ENCODE measurements around the gene OR10G8. TPM values are rescaled to one million over a fixed set of nuclear protein-coding genes. Genes with fewer than 3 reads are reported as not detected.

Gene OR10G8
- total RNA-seq, 4 donors from 2014 or later: not detected

DNA sequence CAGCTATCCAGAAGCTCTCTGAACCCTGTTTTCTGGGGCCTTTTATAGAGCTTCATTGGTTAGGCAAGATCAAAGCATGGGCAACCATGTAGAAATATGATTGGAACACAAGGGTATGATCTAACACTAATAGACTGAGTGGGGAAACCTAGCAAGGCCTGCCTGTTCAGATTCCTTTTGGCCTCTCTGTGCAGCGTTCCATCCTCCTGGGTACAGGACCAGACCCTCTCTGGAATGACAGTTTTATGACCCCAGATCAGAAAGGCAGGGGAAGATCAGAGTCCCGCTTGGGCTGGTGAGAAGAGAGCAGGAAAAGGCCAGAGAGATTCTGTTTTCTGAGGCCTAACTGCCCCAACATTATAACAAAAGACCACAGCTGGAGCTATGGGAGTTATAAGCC is 52.0 kb downstream of the OR10G8 start:
- TF ChIP-seq POLR2A (IDR thresholded peaks at IDR 0.05): no peak
- TF ChIP-seq, protein P1, sequence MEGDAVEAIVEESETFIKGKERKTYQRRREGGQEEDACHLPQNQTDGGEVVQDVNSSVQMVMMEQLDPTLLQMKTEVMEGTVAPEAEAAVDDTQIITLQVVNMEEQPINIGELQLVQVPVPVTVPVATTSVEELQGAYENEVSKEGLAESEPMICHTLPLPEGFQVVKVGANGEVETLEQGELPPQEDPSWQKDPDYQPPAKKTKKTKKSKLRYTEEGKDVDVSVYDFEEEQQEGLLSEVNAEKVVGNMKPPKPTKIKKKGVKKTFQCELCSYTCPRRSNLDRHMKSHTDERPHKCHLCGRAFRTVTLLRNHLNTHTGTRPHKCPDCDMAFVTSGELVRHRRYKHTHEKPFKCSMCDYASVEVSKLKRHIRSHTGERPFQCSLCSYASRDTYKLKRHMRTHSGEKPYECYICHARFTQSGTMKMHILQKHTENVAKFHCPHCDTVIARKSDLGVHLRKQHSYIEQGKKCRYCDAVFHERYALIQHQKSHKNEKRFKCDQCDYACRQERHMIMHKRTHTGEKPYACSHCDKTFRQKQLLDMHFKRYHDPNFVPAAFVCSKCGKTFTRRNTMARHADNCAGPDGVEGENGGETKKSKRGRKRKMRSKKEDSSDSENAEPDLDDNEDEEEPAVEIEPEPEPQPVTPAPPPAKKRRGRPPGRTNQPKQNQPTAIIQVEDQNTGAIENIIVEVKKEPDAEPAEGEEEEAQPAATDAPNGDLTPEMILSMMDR (IDR thresholded peaks at IDR 0.05 in 4 of 5, conservative IDR thresholded peaks at IDR 0.05 in 1 of 5): no peak
- no peak overlapping the region for H3K27ac ChIP-seq
- H3K4me3 ChIP-seq: no peak overlapping the region
- intact Hi-C loops (cut with DNase I; ENCODE audit: low total_unique reads): no loop called here
- no peaks in the 10 kb centered on the region for H3K9me3 ChIP-seq
- H3K27me3 ChIP-seq: peaks cover 8 to 17% (median 8%) of the 10 kb centered on the region in 3 donors
- in situ Hi-C loops (cut with MboI; ENCODE audit: low sequenced_read_pairs in 4 of 4): no loop called here
- H3K36me3 ChIP-seq: no peaks in the 10 kb centered on the region
- ATAC-seq (no peak), DNase-seq (no peak)
- H3K4me1 ChIP-seq: no peaks in the 10 kb centered on the region

DNA sequence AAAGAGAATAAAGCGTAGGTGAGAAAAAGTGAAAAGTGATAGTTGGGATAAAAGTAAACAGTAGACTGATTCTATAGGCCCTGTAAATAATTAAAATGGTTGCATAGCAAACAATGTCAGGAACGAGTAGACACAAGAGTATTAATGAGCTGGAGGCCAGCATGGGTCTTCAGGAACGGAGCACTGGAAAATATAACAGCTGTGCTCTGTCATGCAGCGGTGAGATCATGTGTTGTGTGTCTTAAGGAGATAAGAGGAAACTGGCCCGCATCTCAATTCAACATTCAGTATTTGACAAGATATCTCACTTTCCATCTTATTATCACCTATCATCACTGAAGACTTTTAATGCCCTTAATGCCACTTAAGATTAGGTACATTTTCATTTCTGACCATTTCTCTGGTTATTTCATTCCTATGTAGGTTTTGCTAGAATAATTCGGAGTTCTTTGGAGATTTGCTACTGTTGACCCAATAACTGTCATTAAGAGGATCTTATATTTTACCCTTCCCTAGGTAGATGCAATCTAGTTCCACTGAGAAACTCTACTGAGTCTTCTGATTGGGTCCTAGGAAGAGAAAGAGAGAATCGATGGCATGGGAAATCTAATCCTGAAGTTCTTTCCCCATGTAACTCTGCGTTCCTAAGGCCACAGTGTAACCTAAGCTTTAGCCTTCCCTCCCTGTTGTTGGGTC is 53.2 kb downstream of the OR10G8 start:
- Histone ChIP-seq H3K27me3 (peaks cover 8 to 17% (median 8%) of the 10 kb centered on the region in 3 donors), H3K27ac (no peak overlapping the region), H3K4me3 (no peak overlapping the region), H3K36me3 (no peaks in the 10 kb centered on the region), H3K9me3 (no peaks in the 10 kb centered on the region), H3K4me1 (no peaks in the 10 kb centered on the region)
- ATAC-seq (no peak), DNase-seq (no peak)
- TF ChIP-seq, protein P1 (IDR thresholded peaks at IDR 0.05 in 4 of 5, conservative IDR thresholded peaks at IDR 0.05 in 1 of 5): no peak
- TF ChIP-seq POLR2A (IDR thresholded peaks at IDR 0.05): no peak
- intact Hi-C loops (cut with DNase I; ENCODE audit: low total_unique reads) (no loop called here), in situ Hi-C loops (cut with MboI; ENCODE audit: low sequenced_read_pairs in 4 of 4) (no loop called here)

Other genes with a start within 250 kb of the OR10G8 start
- not detected for gene OR6M1, start 220.4 kb upstream of the OR10G8 start, total RNA-seq
- not detected for gene TMEM225, start 141.1 kb upstream of the OR10G8 start, total RNA-seq
- gene OR8D4, start 124.6 kb upstream of the OR10G8 start, total RNA-seq: not detected
- gene OR4D5, start 87.2 kb upstream of the OR10G8 start, total RNA-seq: not detected
- gene OR6T1, start 83.0 kb upstream of the OR10G8 start, total RNA-seq: not detected
- gene OR10S1, start 49.0 kb upstream of the OR10G8 start, total RNA-seq: not detected
- gene OR10G6, start 31.6 kb upstream of the OR10G8 start, total RNA-seq: not detected
- gene OR10G4, start 13.8 kb upstream of the OR10G8 start, total RNA-seq: not detected
- not detected for gene OR10G9, start 3.8 kb upstream of the OR10G8 start, total RNA-seq
- not detected for gene OR10G7, start 14.5 kb downstream of the OR10G8 start, total RNA-seq
- gene VWA5A, start 88.7 kb downstream of the OR10G8 start, total RNA-seq: 1 to 10 TPM; 1.6 to 2.5 (median 2.1) TPM
- gene OR10D3, start 156.5 kb downstream of the OR10G8 start, total RNA-seq: not detected
- gene OR8G1, start 214.3 kb downstream of the OR10G8 start, total RNA-seq: not detected
- gene OR8G5, start 229.6 kb downstream of the OR10G8 start, total RNA-seq: not detected

Measured in gastrocnemius medialis (tissue), 4 donors.